IMR-90 (cell line): ENCODE results near the gene MAPK8IP3.

ENCODE experiments used
- CHD1 ChIP-seq: IDR thresholded peaks from 2 replicates; pipeline ENCODE4 v1.6.1; 2012; ENCODE audit warnings: low read depth, low read length, improper control_type of control experiment
- CTCF ChIP-seq: conservative IDR thresholded peaks from 2 replicates; pipeline ENCODE4 v1.5.1; 2012; ENCODE audit warnings: mild to moderate bottlenecking, low read depth, low read length, improper control_type of control experiment
- ELK1 ChIP-seq: fragments of 150-350 bp; IDR thresholded peaks from 2 replicates; pipeline ENCODE4 v1.6.1; 2016; ENCODE audit warnings: low read depth, mild to moderate bottlenecking, low read length, moderate library complexity, borderline replicate concordance
- FOS ChIP-seq: fragments of 150-350 bp; IDR thresholded peaks from 2 replicates; pipeline ENCODE4 v1.6.1; 2016; ENCODE audit warnings: low read depth, low read length
- MAZ ChIP-seq: IDR thresholded peaks from 2 replicates; pipeline ENCODE4 v1.6.1; 2012; ENCODE audit warnings: low read depth, mild to moderate bottlenecking, low read length, improper control_type of control experiment, moderate library complexity, borderline replicate concordance
- NFE2L2 ChIP-seq: fragments of 150-350 bp; IDR thresholded peaks from 2 replicates; pipeline ENCODE4 v1.6.1; 2016; ENCODE audit warnings: low read depth, mild to moderate bottlenecking, low read length
- POLR2A ChIP-seq: IDR thresholded peaks from 2 replicates; pipeline ENCODE4 v1.6.1; 2012; ENCODE audit warnings: mild to moderate bottlenecking, low read depth, low read length
- RFX5 ChIP-seq: IDR thresholded peaks from 2 replicates; pipeline ENCODE4 v1.8.0; 2012; ENCODE audit warnings: low read depth, mild to moderate bottlenecking, low read length, moderate library complexity
- SMC3 ChIP-seq: fragments of 150-350 bp; IDR thresholded peaks from 2 replicates; pipeline ENCODE4 v1.6.1; 2016; ENCODE audit warnings: low read depth, mild to moderate bottlenecking, antibody characterized with exemption, low read length, moderate library complexity

- no peak for TF ChIP-seq CTCF
- no peak for TF ChIP-seq MAZ
- no peak for TF ChIP-seq RFX5
- peak; percentile 58 for TF ChIP-seq FOS
- TF ChIP-seq NFE2L2, result peak; percentile 22; the same call in 1 of the 2 replicates
- TF ChIP-seq CHD1, result no peak
- no peak for TF ChIP-seq SMC3
- TF ChIP-seq POLR2A, result no peak
- TF ChIP-seq ELK1, result no peak
These were observed 31.0 kb upstream of the MAPK8IP3 start for GRCh38 chr16:1674751-1675664.
